T47D (cell line): ENCODE measurements around the gene LIME1.

Source experiments
- DNase-seq, 2 experiments: peaks; one replicate each; pipeline versions ENCODE4 v3.0.0 to v3.0.0-alpha.2; 2011 to 2012; ENCODE audit warnings: low read depth in 1 of 2, low spot score in 1 of 2
- JUND ChIP-seq: IDR thresholded peaks from 2 replicates; pipeline ENCODE4 v1.6.1; 2012; ENCODE audit warnings: low read depth
- in situ Hi-C: cut with HindIII; loops from 2 replicates; pipeline ENCODE4 v1.10.0; 2016; ENCODE audit warnings: low sequenced_read_pairs, low pct_unique_long_range_greater_than_20kb

The LIME1 gene

DNA sequence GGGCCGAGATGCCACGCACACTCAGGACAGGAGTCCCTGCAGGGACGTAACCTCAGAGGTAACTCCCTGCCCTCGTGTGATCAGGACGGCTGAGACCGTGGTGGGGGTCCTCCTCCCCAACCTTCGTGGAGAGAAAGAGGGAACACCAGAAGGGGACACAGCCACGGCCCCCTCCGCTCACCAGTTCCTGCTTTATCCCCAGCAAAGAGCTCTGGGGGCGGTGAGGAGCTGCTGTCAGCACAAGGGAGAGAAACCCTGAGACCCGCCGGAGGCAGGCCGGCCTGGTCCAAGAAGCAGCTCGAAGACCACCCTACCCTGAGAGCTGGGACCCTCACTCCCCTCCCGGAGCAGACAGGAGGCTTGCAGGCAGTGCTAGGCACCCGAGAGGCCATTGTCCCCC lies 47.5 kb downstream of the LIME1 start:
- no peak for TF ChIP-seq JUND
- no peak for DNase-seq
- in situ Hi-C loops, result no loop called here

DNA sequence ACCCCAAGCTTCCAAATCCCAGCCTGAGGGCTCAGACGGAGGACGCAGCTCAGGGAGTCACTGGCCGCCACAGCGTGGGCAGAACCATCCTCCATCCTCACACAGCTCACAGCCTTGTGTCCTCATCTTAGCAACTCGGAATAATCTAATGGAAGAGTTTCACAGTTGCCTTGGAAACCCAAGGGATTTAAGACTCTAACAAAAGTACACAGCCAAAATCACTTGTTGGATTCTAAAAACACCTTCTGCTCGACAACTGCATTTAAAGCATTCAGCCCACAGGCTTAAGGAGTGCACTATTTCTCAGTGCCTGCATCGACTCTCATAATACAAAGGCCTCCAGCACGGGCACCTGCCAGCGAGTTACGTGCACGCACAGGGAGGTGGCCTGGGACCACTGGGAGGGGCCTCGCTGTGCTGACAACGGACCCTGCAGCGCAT lies 49.2 kb downstream of the LIME1 start:
- DNase-seq, result no peak
- in situ Hi-C loops, result no loop called here
- TF ChIP-seq JUND, result no peak

- in situ Hi-C loops, result no loop called here
- no peak for DNase-seq
- TF ChIP-seq JUND, result no peak
Measured at GRCh38 chr20:63787302-63787701, 50.8 kb downstream of the LIME1 start.

- no peak for DNase-seq
- in situ Hi-C loops, result no loop called here
- TF ChIP-seq JUND, result no peak
Measured at GRCh38 chr20:63787749-63788148, 51.3 kb downstream of the LIME1 start.
